Liver (tissue), 9 donors: Measurements from ENCODE around the gene ERBB2. TPM values are rescaled to one million over a fixed set of nuclear protein-coding genes. Genes with fewer than 3 reads are reported as not detected.

Experiments used
- DNase-seq: peaks from one replicate; pipeline ENCODE4 v3.0.0-alpha.2; 2017; ENCODE audit warnings: low spot score
- H3K27ac ChIP-seq, 2 donors: one replicate each; pipeline ENCODE4 v1.7.0; 2013; ENCODE audit warnings: inconsistent platforms in 2 of 2, low read length in 2 of 2, control low read depth in 1 of 2, low read depth in 1 of 2, mild to moderate bottlenecking in 1 of 2
- H3K27me3 ChIP-seq, 4 donors: one replicate each; pipeline versions ENCODE4 v1.6.1 to v1.7.0; 2013; ENCODE audit warnings: low read length in 3 of 4, inconsistent platforms in 1 of 4, mild to moderate bottlenecking in 1 of 4, moderate library complexity in 1 of 4; ENCODE audit not compliant: control insufficient read depth in 4 of 4, insufficient read depth in 4 of 4
- H3K36me3 ChIP-seq, 4 donors: one replicate each; pipeline versions ENCODE4 v1.6.1 to v1.7.0; 2013; ENCODE audit warnings: low read length in 3 of 4, mild to moderate bottlenecking in 3 of 4, low read depth in 1 of 4, moderate library complexity in 1 of 4; ENCODE audit not compliant: control insufficient read depth in 4 of 4, insufficient read depth in 3 of 4
- H3K4me1 ChIP-seq, 4 donors: one replicate each; pipeline versions ENCODE4 v1.6.1 to v1.7.0; 2013; ENCODE audit warnings: low read length in 3 of 4, mild to moderate bottlenecking in 3 of 4, moderate library complexity in 1 of 4; ENCODE audit not compliant: control insufficient read depth in 4 of 4, insufficient read depth in 4 of 4
- H3K4me3 ChIP-seq, 3 donors: one replicate each; pipeline versions ENCODE4 v1.6.1 to v1.7.0; 2013; ENCODE audit warnings: low read length in 3 of 3, control low read depth in 1 of 3, low read depth in 1 of 3, mild to moderate bottlenecking in 1 of 3
- H3K9ac ChIP-seq, 2 donors: one replicate each; pipeline ENCODE4 v1.7.0; 2013; ENCODE audit warnings: low read length in 2 of 2, mild to moderate bottlenecking in 2 of 2, moderate library complexity in 2 of 2, control low read depth in 1 of 2, low read depth in 1 of 2
- H3K9me3 ChIP-seq, 4 donors: one replicate each; pipeline versions ENCODE4 v1.6.1 to v1.7.0; 2013; ENCODE audit warnings: low read length in 3 of 4; ENCODE audit not compliant: control insufficient read depth in 4 of 4
- EGR1 ChIP-seq, 2 donors: IDR thresholded peaks; 2 replicates each; pipeline ENCODE4 v1.6.1; 2016 to 2018; ENCODE audit warnings: antibody characterized with exemption in 2 of 2, low read depth in 2 of 2
- FOXA1 ChIP-seq: IDR thresholded peaks from 2 replicates; pipeline ENCODE4 v1.6.1; 2016; ENCODE audit warnings: antibody characterized with exemption
- FOXA2 ChIP-seq: IDR thresholded peaks from 2 replicates; pipeline ENCODE4 v1.6.1; 2016; ENCODE audit warnings: antibody characterized with exemption
- HNF4A ChIP-seq, 2 donors: conservative IDR thresholded peaks; 2 replicates each; pipeline ENCODE4 v1.6.1; 2016; ENCODE audit warnings: antibody characterized with exemption in 2 of 2, mild to moderate bottlenecking in 2 of 2
- HNF4G ChIP-seq: IDR thresholded peaks from 2 replicates; pipeline ENCODE4 v1.6.1; 2016; ENCODE audit warnings: antibody characterized with exemption
- JUND ChIP-seq, 2 donors: IDR thresholded peaks; 2 replicates each; pipeline ENCODE4 v1.6.1; 2016; ENCODE audit warnings: antibody characterized with exemption in 2 of 2
- MAX ChIP-seq: IDR thresholded peaks from 2 replicates; pipeline ENCODE4 v1.6.1; 2016; ENCODE audit warnings: antibody characterized with exemption
- NR2F2 ChIP-seq: IDR thresholded peaks from 2 replicates; pipeline ENCODE4 v1.6.1; 2016; ENCODE audit warnings: antibody characterized with exemption
- RAD21 ChIP-seq, 2 donors: IDR thresholded peaks; 2 replicates each; pipeline ENCODE4 v1.6.1; 2016; ENCODE audit warnings: antibody characterized with exemption in 2 of 2, mild to moderate bottlenecking in 2 of 2
- RXRA ChIP-seq, 2 donors: IDR thresholded peaks; 2 replicates each; pipeline ENCODE4 v1.6.1; 2017 to 2018; ENCODE audit warnings: antibody characterized with exemption in 2 of 2, mild to moderate bottlenecking in 1 of 2
- SP1 ChIP-seq: IDR thresholded peaks from 2 replicates; pipeline ENCODE4 v1.6.1; 2018; ENCODE audit warnings: antibody characterized with exemption, mild to moderate bottlenecking
- YY1 ChIP-seq: IDR thresholded peaks from 2 replicates; pipeline ENCODE4 v1.6.1; 2016; ENCODE audit warnings: antibody characterized with exemption, mild to moderate bottlenecking
- WGBS: extraction: QIAGEN DNeasy Blood & Tissue Kit; methylation state at CpG from one replicate; pipeline ENCODE4 v1.1.7; 2013; 5-methylcytosine and 5-hydroxymethylcytosine counted together
- polyA plus RNA-seq, 2 donors: library from polyadenylated mRNA; stranded (reverse) in 1 of 2; unstranded in 1 of 2; fragments of 200-250 nt in 1 of 2; fragments of >200 nt in 1 of 2; fragmentation: Nextera tagmentation in 1 of 2; extraction: Ambion mirVana in 1 of 2; gene quantifications; one replicate each; pipeline versions ENCODE4 v1.2.1 to v1.2.3, GENCODE V29; 2013 to 2015
- total RNA-seq, 2 donors: library from RNA; depleted of rRNA; stranded (reverse); fragments of >200 nt; gene quantifications; one replicate each; pipeline ENCODE4 v1.2.3, GENCODE V29; 2014
- TF ChIP-seq, protein P1 (sequence below): fragments of 150-350 bp; IDR thresholded peaks from 2 replicates; pipeline ENCODE4 v1.5.1; 2017; ENCODE audit warnings: improper control_type of control experiment, low read depth, low read length; ENCODE audit not compliant: missing input control
- TF ChIP-seq, protein P2 (sequence below): IDR thresholded peaks from 2 replicates; pipeline ENCODE4 v1.6.1; 2016; ENCODE audit warnings: antibody characterized with exemption
- TF ChIP-seq, protein P3 (sequence below): IDR thresholded peaks from 2 replicates; pipeline ENCODE4 v1.6.1; 2016; ENCODE audit warnings: antibody characterized with exemption, mild to moderate bottlenecking
- donor health status: healthy.
- donor health status: healthy.
- donor health status: healthy.
- donor health status: healthy.
- donor health status: healthy.

The ERBB2 gene
- total and polyA plus RNA-seq, 4 donors: 4.7 to 28.8 (median 15.7) TPM

- no peak for TF ChIP-seq RXRA (IDR thresholded peaks at IDR 0.05)
- TF ChIP-seq, protein P1, sequence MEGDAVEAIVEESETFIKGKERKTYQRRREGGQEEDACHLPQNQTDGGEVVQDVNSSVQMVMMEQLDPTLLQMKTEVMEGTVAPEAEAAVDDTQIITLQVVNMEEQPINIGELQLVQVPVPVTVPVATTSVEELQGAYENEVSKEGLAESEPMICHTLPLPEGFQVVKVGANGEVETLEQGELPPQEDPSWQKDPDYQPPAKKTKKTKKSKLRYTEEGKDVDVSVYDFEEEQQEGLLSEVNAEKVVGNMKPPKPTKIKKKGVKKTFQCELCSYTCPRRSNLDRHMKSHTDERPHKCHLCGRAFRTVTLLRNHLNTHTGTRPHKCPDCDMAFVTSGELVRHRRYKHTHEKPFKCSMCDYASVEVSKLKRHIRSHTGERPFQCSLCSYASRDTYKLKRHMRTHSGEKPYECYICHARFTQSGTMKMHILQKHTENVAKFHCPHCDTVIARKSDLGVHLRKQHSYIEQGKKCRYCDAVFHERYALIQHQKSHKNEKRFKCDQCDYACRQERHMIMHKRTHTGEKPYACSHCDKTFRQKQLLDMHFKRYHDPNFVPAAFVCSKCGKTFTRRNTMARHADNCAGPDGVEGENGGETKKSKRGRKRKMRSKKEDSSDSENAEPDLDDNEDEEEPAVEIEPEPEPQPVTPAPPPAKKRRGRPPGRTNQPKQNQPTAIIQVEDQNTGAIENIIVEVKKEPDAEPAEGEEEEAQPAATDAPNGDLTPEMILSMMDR: no peak
Measured at GRCh38 chr17:39752241-39752881, 52.5 kb downstream of the ERBB2 start (continued).

DNA sequence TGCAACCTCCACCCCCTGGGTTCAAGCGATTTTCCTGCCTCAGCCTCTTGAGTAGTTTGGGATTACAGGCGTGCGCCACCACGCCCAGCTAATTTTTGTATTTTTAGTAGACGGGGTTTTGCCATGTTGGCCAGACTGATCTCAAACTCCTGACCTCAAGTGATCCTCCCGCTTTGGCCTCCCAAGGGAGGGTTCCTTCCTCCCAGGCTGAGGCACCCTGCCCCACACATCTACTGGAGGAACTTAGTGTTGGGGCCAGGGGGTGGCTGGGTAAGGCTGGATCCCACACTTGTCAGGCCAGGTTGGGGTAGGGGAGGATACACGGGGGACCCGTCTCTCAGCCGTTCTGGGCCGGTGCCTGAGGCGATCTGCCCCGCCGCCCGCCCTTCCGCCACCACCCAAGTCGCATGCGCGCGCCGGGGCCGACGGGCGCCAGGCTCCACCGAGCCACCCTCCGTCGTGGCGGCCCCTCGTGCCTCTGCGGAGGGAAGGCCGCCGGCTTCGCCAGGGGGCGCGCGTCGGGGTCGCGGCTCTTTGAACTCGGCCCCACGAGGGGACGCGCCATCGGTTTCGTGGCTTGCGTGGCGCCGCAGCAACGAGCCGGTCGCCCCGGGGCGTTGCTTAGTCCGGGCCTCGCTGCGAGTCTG is 53.8 kb downstream of the ERBB2 start:
- TF ChIP-seq, protein P2, sequence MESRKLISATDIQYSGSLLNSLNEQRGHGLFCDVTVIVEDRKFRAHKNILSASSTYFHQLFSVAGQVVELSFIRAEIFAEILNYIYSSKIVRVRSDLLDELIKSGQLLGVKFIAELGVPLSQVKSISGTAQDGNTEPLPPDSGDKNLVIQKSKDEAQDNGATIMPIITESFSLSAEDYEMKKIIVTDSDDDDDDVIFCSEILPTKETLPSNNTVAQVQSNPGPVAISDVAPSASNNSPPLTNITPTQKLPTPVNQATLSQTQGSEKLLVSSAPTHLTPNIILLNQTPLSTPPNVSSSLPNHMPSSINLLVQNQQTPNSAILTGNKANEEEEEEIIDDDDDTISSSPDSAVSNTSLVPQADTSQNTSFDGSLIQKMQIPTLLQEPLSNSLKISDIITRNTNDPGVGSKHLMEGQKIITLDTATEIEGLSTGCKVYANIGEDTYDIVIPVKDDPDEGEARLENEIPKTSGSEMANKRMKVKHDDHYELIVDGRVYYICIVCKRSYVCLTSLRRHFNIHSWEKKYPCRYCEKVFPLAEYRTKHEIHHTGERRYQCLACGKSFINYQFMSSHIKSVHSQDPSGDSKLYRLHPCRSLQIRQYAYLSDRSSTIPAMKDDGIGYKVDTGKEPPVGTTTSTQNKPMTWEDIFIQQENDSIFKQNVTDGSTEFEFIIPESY: no peak
- TF ChIP-seq FOXA2 (no peak), JUND (IDR thresholded peaks at IDR 0.05) (no peak), SP1 (no peak), RAD21 (IDR thresholded peaks at IDR 0.05) (no peak), MAX (no peak), RXRA (IDR thresholded peaks at IDR 0.05) (no peak), EGR1 (IDR thresholded peaks at IDR 0.05; ENCODE audit: low read depth in 2 of 2) (no peak)
- TF ChIP-seq, protein P1: peak; percentile 1
- 7% methylated on average over 55 of the region's 55 CpGs for WGBS
- no peak for DNase-seq

GRCh38 chr17:39754161-39754957 is 54.5 kb downstream of the ERBB2 start:
- Histone ChIP-seq H3K4me3 (peak overlapping the region; percentile 72 to 88 (median 86)), H3K9ac (peak overlapping the region; percentile 75 to 78), H3K36me3 (no peaks in the 10 kb centered on the region), H3K9me3 (no peaks in the 10 kb centered on the region), H3K27ac (peak overlapping the region; percentile 93 to 95), H3K4me1 (peaks cover 2 to 16% (median 4%) of the 10 kb centered on the region in 4 donors), H3K27me3 (no peaks in the 10 kb centered on the region)
- peak; percentile 91 for DNase-seq
- under 1% methylated on average over 91 of the region's 91 CpGs for WGBS
- TF ChIP-seq HNF4A (conservative IDR thresholded peaks at IDR 0.05) (no peak), YY1 (peak; percentile 31), RXRA (IDR thresholded peaks at IDR 0.05) (peak; percentile 40 to 57), FOXA2 (peak; percentile 36), FOXA1 (peak; percentile 49), HNF4G (no peak), EGR1 (IDR thresholded peaks at IDR 0.05; ENCODE audit: low read depth in 2 of 2) (peak; percentile 48 to 84), NR2F2 (no peak)
- TF ChIP-seq, protein P2: no peak
- TF ChIP-seq, protein P3, sequence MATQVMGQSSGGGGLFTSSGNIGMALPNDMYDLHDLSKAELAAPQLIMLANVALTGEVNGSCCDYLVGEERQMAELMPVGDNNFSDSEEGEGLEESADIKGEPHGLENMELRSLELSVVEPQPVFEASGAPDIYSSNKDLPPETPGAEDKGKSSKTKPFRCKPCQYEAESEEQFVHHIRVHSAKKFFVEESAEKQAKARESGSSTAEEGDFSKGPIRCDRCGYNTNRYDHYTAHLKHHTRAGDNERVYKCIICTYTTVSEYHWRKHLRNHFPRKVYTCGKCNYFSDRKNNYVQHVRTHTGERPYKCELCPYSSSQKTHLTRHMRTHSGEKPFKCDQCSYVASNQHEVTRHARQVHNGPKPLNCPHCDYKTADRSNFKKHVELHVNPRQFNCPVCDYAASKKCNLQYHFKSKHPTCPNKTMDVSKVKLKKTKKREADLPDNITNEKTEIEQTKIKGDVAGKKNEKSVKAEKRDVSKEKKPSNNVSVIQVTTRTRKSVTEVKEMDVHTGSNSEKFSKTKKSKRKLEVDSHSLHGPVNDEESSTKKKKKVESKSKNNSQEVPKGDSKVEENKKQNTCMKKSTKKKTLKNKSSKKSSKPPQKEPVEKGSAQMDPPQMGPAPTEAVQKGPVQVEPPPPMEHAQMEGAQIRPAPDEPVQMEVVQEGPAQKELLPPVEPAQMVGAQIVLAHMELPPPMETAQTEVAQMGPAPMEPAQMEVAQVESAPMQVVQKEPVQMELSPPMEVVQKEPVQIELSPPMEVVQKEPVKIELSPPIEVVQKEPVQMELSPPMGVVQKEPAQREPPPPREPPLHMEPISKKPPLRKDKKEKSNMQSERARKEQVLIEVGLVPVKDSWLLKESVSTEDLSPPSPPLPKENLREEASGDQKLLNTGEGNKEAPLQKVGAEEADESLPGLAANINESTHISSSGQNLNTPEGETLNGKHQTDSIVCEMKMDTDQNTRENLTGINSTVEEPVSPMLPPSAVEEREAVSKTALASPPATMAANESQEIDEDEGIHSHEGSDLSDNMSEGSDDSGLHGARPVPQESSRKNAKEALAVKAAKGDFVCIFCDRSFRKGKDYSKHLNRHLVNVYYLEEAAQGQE: peak; percentile 67

More for the DNA sequence above, 53.8 kb downstream of the ERBB2 start:
- Histone ChIP-seq H3K4me3 (peak overlapping the region; percentile 72 to 88 (median 86)), H3K27ac (peak overlapping the region; percentile 93 to 95), H3K36me3 (no peaks in the 10 kb centered on the region), H3K9me3 (no peaks in the 10 kb centered on the region), H3K9ac (peak overlapping the region in 1 of 2 donors; percentile 59), H3K27me3 (no peaks in the 10 kb centered on the region), H3K4me1 (peaks cover 2 to 16% (median 4%) of the 10 kb centered on the region in 4 donors)
